D721Med (cell line): ENCODE results near the gene PSENEN.

Experiments
- DNase-seq: peaks from one replicate; pipeline ENCODE4 v3.0.0; 2011; ENCODE audit warnings: low spot score; ENCODE audit not compliant: insufficient read length
- FAIRE-seq: peaks from 2 replicates; lab custom pipeline; 2011; peaks lifted over from hg19 to GRCh38; lab: Jason Lieb, UNC
- TF ChIP-seq, protein P1 (sequence below): IDR thresholded peaks from 2 replicates; pipeline ENCODE4 v1.5.1; 2012; ENCODE audit warnings: mild to moderate bottlenecking, control low read depth; ENCODE audit not compliant: insufficient read depth; ENCODE audit errors: missing control alignments

The PSENEN gene

GRCh38 chr19:35748106-35749020, 2.9 kb downstream of the PSENEN start, which contains the start of gene LIN37:
Gene LIN37 (plus strand): TSS chr19:35748576. CDS start chr19:35748725, 149 bp downstream.
- TF ChIP-seq, protein P1, sequence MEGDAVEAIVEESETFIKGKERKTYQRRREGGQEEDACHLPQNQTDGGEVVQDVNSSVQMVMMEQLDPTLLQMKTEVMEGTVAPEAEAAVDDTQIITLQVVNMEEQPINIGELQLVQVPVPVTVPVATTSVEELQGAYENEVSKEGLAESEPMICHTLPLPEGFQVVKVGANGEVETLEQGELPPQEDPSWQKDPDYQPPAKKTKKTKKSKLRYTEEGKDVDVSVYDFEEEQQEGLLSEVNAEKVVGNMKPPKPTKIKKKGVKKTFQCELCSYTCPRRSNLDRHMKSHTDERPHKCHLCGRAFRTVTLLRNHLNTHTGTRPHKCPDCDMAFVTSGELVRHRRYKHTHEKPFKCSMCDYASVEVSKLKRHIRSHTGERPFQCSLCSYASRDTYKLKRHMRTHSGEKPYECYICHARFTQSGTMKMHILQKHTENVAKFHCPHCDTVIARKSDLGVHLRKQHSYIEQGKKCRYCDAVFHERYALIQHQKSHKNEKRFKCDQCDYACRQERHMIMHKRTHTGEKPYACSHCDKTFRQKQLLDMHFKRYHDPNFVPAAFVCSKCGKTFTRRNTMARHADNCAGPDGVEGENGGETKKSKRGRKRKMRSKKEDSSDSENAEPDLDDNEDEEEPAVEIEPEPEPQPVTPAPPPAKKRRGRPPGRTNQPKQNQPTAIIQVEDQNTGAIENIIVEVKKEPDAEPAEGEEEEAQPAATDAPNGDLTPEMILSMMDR, result no peak
- DNase-seq (no peak), FAIRE-seq (peak; percentile 21)

DNA sequence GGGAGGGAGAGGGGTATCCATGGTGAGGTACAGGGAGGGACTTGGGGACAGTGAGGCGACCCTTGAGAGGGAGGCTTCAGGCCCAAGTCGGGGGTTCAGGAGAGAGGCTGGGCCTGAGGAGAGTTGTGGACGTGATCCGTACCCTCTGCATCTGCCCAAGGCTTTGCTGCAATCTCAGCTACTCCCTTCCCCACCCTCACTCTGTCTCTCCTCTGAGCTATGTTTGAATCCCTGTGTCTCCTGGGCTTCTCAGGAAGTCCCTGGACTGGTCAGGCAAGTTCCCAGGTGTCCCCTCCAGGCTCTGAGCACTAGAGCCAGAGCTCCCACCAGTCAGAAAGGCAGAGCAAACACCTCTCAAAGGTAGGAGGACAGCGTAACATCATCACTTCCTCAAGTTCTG, 4.7 kb downstream of the PSENEN start:
- TF ChIP-seq, protein P1, result no peak
- DNase-seq, result no peak
- no peak for FAIRE-seq

DNA sequence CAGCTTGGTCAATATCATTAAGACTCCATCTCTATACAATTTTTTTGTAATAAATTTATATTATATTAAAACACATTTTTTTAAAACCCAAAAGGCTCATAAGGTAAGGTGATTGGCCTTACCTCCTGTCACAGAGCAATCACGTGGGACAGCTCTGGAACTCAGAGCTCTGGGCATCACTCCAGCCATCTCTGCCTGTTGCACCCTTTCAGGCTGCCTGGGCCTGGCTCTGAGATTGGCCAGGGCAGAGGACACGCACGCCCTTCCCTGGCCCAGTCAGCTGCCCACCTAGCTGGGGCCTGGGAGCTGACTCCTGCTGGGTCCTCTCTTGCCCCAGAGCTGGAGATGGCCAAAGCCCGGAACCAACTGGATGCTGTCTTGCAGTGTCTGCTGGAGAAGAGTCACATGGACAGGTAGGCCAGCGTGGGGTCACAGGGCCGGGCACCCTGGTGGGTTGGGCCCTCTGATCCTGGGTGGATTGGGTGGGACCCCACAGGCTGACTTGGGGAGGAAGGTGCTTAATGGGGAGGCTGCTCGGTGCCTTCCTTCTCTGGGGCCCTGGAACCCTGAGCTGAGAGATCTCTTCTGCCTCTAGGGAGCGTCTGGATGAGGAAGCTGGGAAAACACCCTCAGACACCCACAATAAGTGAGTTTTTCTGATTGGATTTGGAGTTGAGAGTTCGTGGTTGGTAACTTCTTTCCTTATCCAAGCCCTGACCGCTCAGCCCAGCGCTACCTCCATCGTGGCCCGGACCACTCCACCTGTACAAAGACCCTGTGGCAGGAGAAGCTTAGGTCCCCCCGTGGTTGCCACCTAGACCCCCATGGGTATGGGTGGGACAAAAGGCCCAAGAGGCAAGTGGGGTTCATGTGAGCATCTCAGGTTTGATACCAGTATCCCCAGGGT, 6.6 kb downstream of the PSENEN start:
- FAIRE-seq, result no peak
- TF ChIP-seq, protein P1, result no peak
- no peak for DNase-seq

GRCh38 chr19:35752746-35753350, 7.4 kb downstream of the PSENEN start:
- FAIRE-seq, result no peak
- DNase-seq, result no peak
- TF ChIP-seq, protein P1, result no peak

- DNase-seq (no peak), FAIRE-seq (no peak)
- TF ChIP-seq, protein P1, result no peak
These were observed 8.4 kb downstream of the PSENEN start for GRCh38 chr19:35753634-35754369.

GRCh38 chr19:35754370-35755130, 9.1 kb downstream of the PSENEN start:
- FAIRE-seq, result no peak
- TF ChIP-seq, protein P1, result no peak
- DNase-seq, result no peak
